HCT116 (cell line): Measurements from ENCODE around the gene FGD5.

Experiments used
- ATF3 ChIP-seq: IDR thresholded peaks from 2 replicates; pipeline ENCODE4 v1.6.1; 2012
- CTCF ChIP-seq, 3 experiments: fragments of 200-600 bp in 1 of 3; sonication (generic) in 1 of 3; IDR thresholded peaks in 2 of 3; conservative IDR thresholded peaks in 1 of 3; 2 replicates each; pipeline ENCODE4 v1.5.1; 2012 to 2017; ENCODE audit warnings: low read depth in 2 of 3, low read length in 2 of 3, antibody characterized with exemption in 1 of 3, borderline replicate concordance in 1 of 3, control low read depth in 1 of 3, mild to moderate bottlenecking in 1 of 3, mixed read lengths in 1 of 3, mixed run types in 1 of 3, moderate library complexity in 1 of 3; ENCODE audit not compliant: insufficient read depth in 1 of 3
- EGR1 ChIP-seq: IDR thresholded peaks from 2 replicates; pipeline ENCODE4 v1.6.1; 2012; ENCODE audit warnings: low read depth
- EZH2 ChIP-seq: fragments of 200-600 bp; sonication (generic); IDR thresholded peaks from 2 replicates; pipeline ENCODE4 v1.6.1; 2017; ENCODE audit warnings: antibody characterized with exemption, mixed run types
- JUND ChIP-seq: IDR thresholded peaks from 2 replicates; pipeline ENCODE4 v1.6.1; 2012
- POLR2A ChIP-seq: IDR thresholded peaks from 2 replicates; pipeline ENCODE4 v1.7.0; 2011; ENCODE audit warnings: borderline replicate concordance; ENCODE audit not compliant: insufficient read depth, insufficient read length; ENCODE audit errors: extremely low read depth
- POLR2AphosphoS5 ChIP-seq: IDR thresholded peaks from 2 replicates; pipeline ENCODE4 v1.6.1; 2011; ENCODE audit warnings: mild to moderate bottlenecking, low read depth, low read length, moderate library complexity
- RAD21 ChIP-seq: IDR thresholded peaks from 2 replicates; pipeline ENCODE4 v1.6.1; 2012; ENCODE audit warnings: low read depth, mild to moderate bottlenecking
- SP1 ChIP-seq: IDR thresholded peaks from 2 replicates; pipeline ENCODE4 v1.6.1; 2012; ENCODE audit warnings: low read depth
- TCF7L2 ChIP-seq: IDR thresholded peaks from 2 replicates; pipeline ENCODE4 v1.7.0; 2011; ENCODE audit warnings: borderline replicate concordance, inconsistent platforms; ENCODE audit not compliant: insufficient read depth, insufficient read length; ENCODE audit errors: extremely low read depth
- YY1 ChIP-seq: IDR thresholded peaks from 2 replicates; pipeline ENCODE4 v1.6.1; 2011; ENCODE audit warnings: low read length, low read depth, moderate library complexity, mild to moderate bottlenecking; ENCODE audit not compliant: insufficient replicate concordance; ENCODE audit errors: extremely low read depth
- ZBTB33 ChIP-seq: IDR thresholded peaks from 2 replicates; pipeline ENCODE4 v1.6.1; 2011; ENCODE audit warnings: mild to moderate bottlenecking, low read length, moderate library complexity; ENCODE audit not compliant: insufficient replicate concordance; ENCODE audit errors: extremely low read depth
- ZNF274 ChIP-seq: fragments of 200-500 bp; sonication (Bioruptor generic); IDR thresholded peaks from 2 replicates; pipeline ENCODE4 v1.6.1; 2014; ENCODE audit warnings: mild to moderate bottlenecking, low read depth, low read length, inconsistent platforms

- TF ChIP-seq CTCF (IDR thresholded peaks at IDR 0.05 in 2 of 3, conservative IDR thresholded peaks at IDR 0.05 in 1 of 3; ENCODE audit: borderline replicate concordance in 1 of 3, insufficient read depth in 1 of 3, low read depth in 2 of 3, low read length in 2 of 3) (no peak), POLR2A (no peak), EZH2 (no peak), YY1 (no peak), EGR1 (no peak), JUND (no peak), SP1 (no peak), POLR2AphosphoS5 (no peak), TCF7L2 (no peak), RAD21 (no peak), ZNF274 (no peak), ZBTB33 (no peak), ATF3 (no peak)
These were observed 43.5 kb downstream of the FGD5 start for GRCh38 chr3:14862303-14862660.
